ENCODE data around the gene GTPBP1. TPM values are rescaled to one million over a fixed set of nuclear protein-coding genes. Genes with fewer than 3 reads are reported as not detected.

Gene GTPBP1
- total and polyA plus RNA-seq, 2 of the 13 experiments (the other 11 are each of a cell fraction or from before 2014, with no cell fraction given) = 22.3 to 27.0 TPM

DNA sequence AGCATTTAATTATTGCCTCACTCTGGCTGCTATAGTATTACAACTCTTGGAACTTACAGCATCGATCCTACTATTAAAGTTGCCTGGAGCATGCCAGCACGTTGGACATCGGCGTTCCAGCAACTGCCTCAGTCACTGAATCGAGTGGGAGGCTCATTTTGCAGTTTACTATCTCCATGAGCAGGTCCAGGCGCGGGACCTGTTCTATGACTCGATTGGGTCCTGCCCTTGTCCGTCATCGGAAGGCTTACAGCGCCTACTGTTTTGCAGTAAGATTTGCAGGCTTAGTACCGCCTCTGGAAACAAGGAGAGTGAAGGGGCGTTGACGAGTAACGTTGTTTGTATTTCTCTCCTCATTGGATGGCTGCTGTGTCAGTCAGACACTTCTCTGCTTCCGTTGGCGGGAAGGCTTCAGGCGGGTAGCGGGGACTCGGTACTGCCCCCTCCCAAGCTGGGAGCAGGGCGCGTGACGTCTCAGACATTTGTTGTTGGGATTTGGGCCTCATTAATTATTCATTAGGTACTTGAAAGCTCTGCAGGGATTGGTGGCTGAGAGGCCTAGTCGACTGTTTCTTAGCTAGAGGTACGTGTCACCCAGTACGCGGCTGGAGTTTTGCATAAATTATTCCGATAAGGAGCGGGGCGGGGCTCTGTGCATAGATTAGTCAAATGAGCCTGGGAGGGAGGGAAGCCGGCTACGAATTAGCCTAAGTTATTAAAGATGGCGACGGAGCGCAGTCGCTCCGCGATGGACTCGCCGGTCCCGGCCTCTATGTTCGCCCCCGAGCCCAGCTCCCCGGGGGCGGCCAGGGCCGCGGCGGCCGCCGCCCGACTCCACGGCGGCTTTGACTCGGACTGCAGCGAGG, at the start of gene GTPBP1 (continued):
- TF ChIP-seq, protein P1, sequence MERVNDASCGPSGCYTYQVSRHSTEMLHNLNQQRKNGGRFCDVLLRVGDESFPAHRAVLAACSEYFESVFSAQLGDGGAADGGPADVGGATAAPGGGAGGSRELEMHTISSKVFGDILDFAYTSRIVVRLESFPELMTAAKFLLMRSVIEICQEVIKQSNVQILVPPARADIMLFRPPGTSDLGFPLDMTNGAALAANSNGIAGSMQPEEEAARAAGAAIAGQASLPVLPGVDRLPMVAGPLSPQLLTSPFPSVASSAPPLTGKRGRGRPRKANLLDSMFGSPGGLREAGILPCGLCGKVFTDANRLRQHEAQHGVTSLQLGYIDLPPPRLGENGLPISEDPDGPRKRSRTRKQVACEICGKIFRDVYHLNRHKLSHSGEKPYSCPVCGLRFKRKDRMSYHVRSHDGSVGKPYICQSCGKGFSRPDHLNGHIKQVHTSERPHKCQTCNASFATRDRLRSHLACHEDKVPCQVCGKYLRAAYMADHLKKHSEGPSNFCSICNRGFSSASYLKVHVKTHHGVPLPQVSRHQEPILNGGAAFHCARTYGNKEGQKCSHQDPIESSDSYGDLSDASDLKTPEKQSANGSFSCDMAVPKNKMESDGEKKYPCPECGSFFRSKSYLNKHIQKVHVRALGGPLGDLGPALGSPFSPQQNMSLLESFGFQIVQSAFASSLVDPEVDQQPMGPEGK (CRISPR knock-in tag; IDR thresholded peaks at IDR 0.05) = peak; percentile 59; the same call in 1 of the 2 replicates
- TF ChIP-seq NFIB (CRISPR knock-in tag; IDR thresholded peaks at IDR 0.05; ENCODE audit: borderline replicate concordance) = no peak
- 0 out of 2 replicates have a peak, but pooled peaks have one; percentile 43 for TF ChIP-seq NKX3-1 (CRISPR knock-in tag; IDR thresholded peaks at IDR 0.05)
- TF ChIP-seq XRCC5 (optimal IDR thresholded peaks at IDR 0.05; ENCODE audit: low read length) = peak; percentile 51
- TF ChIP-seq ATF7-NPFF (CRISPR knock-in tag; IDR thresholded peaks at IDR 0.05; ENCODE audit: low read depth) = 0 out of 2 replicates have a peak, but pooled peaks have one; percentile 19
- no peak for TF ChIP-seq KLF15 (CRISPR knock-in tag; IDR thresholded peaks at IDR 0.05; ENCODE audit: borderline replicate concordance)
- TF ChIP-seq ZNF775 (CRISPR knock-in tag; IDR thresholded peaks at IDR 0.05; ENCODE audit: borderline replicate concordance) = no peak
- TF ChIP-seq, protein P2, sequence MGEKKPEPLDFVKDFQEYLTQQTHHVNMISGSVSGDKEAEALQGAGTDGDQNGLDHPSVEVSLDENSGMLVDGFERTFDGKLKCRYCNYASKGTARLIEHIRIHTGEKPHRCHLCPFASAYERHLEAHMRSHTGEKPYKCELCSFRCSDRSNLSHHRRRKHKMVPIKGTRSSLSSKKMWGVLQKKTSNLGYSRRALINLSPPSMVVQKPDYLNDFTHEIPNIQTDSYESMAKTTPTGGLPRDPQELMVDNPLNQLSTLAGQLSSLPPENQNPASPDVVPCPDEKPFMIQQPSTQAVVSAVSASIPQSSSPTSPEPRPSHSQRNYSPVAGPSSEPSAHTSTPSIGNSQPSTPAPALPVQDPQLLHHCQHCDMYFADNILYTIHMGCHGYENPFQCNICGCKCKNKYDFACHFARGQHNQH (CRISPR knock-in tag; IDR thresholded peaks at IDR 0.05) = peak; percentile 63
- TF ChIP-seq, protein P3, sequence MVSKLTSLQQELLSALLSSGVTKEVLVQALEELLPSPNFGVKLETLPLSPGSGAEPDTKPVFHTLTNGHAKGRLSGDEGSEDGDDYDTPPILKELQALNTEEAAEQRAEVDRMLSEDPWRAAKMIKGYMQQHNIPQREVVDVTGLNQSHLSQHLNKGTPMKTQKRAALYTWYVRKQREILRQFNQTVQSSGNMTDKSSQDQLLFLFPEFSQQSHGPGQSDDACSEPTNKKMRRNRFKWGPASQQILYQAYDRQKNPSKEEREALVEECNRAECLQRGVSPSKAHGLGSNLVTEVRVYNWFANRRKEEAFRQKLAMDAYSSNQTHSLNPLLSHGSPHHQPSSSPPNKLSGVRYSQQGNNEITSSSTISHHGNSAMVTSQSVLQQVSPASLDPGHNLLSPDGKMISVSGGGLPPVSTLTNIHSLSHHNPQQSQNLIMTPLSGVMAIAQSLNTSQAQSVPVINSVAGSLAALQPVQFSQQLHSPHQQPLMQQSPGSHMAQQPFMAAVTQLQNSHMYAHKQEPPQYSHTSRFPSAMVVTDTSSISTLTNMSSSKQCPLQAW (CRISPR knock-in tag; IDR thresholded peaks at IDR 0.05) = peak; percentile 37; the same call in 1 of the 2 replicates
- peak; percentile 28; the same call in 1 of the 2 replicates for TF ChIP-seq POGZ (CRISPR knock-in tag; IDR thresholded peaks at IDR 0.05)
- no peak for TF ChIP-seq ZNF282 (IDR thresholded peaks at IDR 0.05; ENCODE audit: partially characterized antibody)
- peak; percentile 94 for TF ChIP-seq YY1 (IDR thresholded peaks at IDR 0.05; ENCODE audit: insufficient read depth, insufficient replicate concordance, low read depth, low read length)
- TF ChIP-seq, protein P4, sequence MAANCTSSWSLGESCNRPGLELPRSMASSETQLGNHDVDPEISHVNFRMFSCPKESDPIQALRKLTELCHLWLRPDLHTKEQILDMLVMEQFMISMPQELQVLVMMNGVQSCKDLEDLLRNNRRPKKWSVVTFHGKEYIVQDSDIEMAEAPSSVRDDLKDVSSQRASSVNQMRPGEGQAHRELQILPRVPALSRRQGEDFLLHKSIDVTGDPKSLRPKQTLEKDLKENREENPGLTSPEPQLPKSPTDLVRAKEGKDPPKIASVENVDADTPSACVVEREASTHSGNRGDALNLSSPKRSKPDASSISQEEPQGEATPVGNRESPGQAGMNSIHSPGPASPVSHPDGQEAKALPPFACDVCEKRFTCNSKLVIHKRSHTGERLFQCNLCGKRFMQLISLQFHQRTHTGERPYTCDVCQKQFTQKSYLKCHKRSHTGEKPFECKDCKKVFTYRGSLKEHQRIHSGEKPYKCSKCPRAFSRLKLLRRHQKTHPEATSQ (CRISPR knock-in tag; IDR thresholded peaks at IDR 0.05; ENCODE audit: borderline replicate concordance) = no peak
- TF ChIP-seq, protein P5, sequence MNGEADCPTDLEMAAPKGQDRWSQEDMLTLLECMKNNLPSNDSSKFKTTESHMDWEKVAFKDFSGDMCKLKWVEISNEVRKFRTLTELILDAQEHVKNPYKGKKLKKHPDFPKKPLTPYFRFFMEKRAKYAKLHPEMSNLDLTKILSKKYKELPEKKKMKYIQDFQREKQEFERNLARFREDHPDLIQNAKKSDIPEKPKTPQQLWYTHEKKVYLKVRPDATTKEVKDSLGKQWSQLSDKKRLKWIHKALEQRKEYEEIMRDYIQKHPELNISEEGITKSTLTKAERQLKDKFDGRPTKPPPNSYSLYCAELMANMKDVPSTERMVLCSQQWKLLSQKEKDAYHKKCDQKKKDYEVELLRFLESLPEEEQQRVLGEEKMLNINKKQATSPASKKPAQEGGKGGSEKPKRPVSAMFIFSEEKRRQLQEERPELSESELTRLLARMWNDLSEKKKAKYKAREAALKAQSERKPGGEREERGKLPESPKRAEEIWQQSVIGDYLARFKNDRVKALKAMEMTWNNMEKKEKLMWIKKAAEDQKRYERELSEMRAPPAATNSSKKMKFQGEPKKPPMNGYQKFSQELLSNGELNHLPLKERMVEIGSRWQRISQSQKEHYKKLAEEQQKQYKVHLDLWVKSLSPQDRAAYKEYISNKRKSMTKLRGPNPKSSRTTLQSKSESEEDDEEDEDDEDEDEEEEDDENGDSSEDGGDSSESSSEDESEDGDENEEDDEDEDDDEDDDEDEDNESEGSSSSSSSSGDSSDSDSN (CRISPR knock-in tag; IDR thresholded peaks at IDR 0.05) = no peak
- TF ChIP-seq, protein P6, sequence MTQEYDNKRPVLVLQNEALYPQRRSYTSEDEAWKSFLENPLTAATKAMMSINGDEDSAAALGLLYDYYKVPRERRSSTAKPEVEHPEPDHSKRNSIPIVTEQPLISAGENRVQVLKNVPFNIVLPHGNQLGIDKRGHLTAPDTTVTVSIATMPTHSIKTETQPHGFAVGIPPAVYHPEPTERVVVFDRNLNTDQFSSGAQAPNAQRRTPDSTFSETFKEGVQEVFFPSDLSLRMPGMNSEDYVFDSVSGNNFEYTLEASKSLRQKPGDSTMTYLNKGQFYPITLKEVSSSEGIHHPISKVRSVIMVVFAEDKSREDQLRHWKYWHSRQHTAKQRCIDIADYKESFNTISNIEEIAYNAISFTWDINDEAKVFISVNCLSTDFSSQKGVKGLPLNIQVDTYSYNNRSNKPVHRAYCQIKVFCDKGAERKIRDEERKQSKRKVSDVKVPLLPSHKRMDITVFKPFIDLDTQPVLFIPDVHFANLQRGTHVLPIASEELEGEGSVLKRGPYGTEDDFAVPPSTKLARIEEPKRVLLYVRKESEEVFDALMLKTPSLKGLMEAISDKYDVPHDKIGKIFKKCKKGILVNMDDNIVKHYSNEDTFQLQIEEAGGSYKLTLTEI (CRISPR knock-in tag; conservative IDR thresholded peaks at IDR 0.05) = no peak
